IgD-negative memory B cell (primary cell): ENCODE results near the gene LMO7. TPM values are rescaled to one million over a fixed set of nuclear protein-coding genes. Genes with fewer than 3 reads are reported as not detected.

Experiments
- H3K27ac Mint-ChIP-seq, 3 donors: one replicate each; pipeline ENCODE4 v1.8.0; 2020 to 2022; ENCODE audit warnings: mild to moderate bottlenecking in 3 of 3, mixed read lengths in 3 of 3, moderate library complexity in 1 of 3
- H3K27me3 Mint-ChIP-seq: one replicate; pipeline ENCODE4 v1.8.0; 2021; ENCODE audit warnings: mixed read lengths
- H3K36me3 Mint-ChIP-seq: one replicate; pipeline ENCODE4 v1.8.0; 2020; ENCODE audit warnings: mild to moderate bottlenecking, mixed read lengths
- H3K4me1 Mint-ChIP-seq, 3 donors: one replicate each; pipeline ENCODE4 v1.8.0; 2020 to 2022; ENCODE audit warnings: mixed read lengths in 3 of 3, mild to moderate bottlenecking in 1 of 3
- H3K4me3 Mint-ChIP-seq, 4 donors: one replicate each; pipeline ENCODE4 v1.8.0; 2020 to 2022; ENCODE audit warnings: mild to moderate bottlenecking in 4 of 4, mixed read lengths in 4 of 4, moderate library complexity in 3 of 4
- H3K9me3 Mint-ChIP-seq, 3 donors: one replicate each; pipeline ENCODE4 v1.8.0; 2020 to 2021; ENCODE audit warnings: mixed read lengths in 3 of 3, mild to moderate bottlenecking in 1 of 3
- polyA plus RNA-seq: library from polyadenylated mRNA; unstranded; fragments of 300-500 nt; fragmentation: Illumina TruSeq; gene quantifications from one replicate; pipeline ENCODE4 v1.2.3, GENCODE V29; 2021

Gene LMO7
- polyA plus RNA-seq: 6.6 TPM

DNA sequence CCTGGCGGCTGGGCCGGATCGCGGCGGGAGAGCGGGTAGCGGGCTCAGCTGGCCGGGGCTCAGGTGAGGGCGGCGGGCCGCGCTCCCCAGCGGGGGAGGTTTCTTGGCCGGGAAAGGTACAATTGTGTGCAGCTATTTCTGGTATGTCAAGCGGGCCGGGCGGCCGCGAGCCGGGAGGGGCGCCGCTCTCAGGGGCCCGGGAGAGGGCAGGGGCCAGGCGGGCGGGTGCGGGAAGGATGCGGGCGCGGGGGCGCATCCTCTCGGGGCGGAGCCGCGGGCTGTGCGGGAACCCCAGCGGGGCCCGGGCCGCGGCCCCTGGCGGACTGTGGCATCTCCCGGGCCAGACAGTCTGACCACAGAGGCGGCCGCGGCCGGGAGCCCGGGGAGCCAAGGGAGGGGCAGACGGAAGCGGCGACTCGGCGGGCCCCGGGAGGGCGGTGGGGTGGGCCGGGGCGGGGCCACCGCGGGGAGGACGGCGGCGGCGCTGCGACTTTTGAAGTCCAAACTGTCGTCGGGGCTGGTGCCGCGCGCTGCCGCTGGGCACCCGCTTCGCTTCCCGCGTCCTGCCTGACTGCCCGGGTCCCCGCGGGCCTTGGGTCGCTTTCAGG is at the start of gene LMO7:
Gene LMO7, plus strand, starts transcription at position 503 of the 608 bp plus-strand sequence. CDS start 328 bp downstream, outside the sequence.
- peaks cover 2% of the 10 kb centered on the region for H3K36me3 Mint-ChIP-seq
- no peak within 1 kb of the TSS for H3K27ac Mint-ChIP-seq
- peaks cover 0 to 1% (median 0%) of the 10 kb centered on the region in 3 donors for H3K9me3 Mint-ChIP-seq
- peaks cover 4% of the 10 kb centered on the region for H3K27me3 Mint-ChIP-seq
- peaks cover 6 to 23% (median 13%) of the 10 kb centered on the region in 3 donors for H3K4me1 Mint-ChIP-seq
- peak within 1 kb of the TSS; percentile 86 to 95 (median 92) for H3K4me3 Mint-ChIP-seq

DNA sequence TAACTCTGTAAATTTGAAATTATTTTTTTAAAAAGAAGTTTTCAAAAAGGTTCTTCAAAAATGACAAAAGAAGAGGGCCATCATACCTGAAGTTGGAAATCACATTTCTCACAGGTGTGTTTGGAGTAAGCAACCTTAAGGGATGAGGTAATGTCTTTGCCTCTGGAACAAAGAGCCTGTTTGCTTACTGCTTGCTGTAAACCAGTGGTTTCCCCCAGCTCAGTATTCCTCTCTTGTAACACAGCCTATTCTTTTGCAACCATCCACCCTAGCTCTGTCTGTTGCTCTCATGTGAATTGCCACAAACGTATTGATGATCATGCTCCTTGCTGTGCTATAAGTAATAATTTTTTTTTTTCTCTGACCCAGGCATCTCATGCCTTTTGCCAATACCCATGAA is 48.5 kb upstream of the LMO7 start:
- H3K4me3 Mint-ChIP-seq: no peak overlapping the region
- H3K27ac Mint-ChIP-seq: peak overlapping the region in 1 of 3 donors; percentile 78
- H3K27me3 Mint-ChIP-seq: no peaks in the 10 kb centered on the region
- H3K9me3 Mint-ChIP-seq: peaks cover 3 to 13% (median 5%) of the 10 kb centered on the region in 3 donors
- H3K36me3 Mint-ChIP-seq: peaks cover 24% of the 10 kb centered on the region
- H3K4me1 Mint-ChIP-seq: peaks cover 0 to 6% (median 0%) of the 10 kb centered on the region in 3 donors

DNA sequence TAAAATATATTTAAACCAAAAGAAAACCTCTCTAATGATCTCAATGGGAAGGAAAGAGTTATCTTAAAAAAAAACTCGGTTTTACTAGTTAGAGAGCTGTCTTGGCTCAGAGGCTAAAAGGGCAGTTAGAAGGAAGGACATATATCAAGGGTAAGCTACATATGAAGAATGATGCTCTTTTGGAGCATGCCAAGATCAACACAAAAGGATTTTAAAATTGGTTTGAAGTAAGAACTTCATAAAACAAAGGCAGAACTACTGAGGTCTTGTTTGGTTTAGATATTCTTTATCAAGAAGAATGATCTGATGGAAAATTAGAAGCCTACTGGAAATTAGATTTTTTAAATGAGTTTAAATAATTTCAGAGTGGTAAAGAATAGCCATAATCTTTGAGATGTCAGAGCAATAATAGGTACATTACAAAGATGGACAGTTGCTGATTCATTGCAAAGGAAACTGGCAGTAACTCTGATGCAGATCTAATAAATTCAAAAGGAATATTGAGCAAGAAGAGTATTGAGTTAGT is 39.4 kb upstream of the LMO7 start:
- Mint-ChIP-seq H3K36me3 (peaks cover 19% of the 10 kb centered on the region), H3K9me3 (no peaks in the 10 kb centered on the region), H3K4me3 (no peak overlapping the region), H3K4me1 (no peaks in the 10 kb centered on the region), H3K27me3 (no peaks in the 10 kb centered on the region), H3K27ac (peak overlapping the region in 1 of 3 donors; percentile 81)

DNA sequence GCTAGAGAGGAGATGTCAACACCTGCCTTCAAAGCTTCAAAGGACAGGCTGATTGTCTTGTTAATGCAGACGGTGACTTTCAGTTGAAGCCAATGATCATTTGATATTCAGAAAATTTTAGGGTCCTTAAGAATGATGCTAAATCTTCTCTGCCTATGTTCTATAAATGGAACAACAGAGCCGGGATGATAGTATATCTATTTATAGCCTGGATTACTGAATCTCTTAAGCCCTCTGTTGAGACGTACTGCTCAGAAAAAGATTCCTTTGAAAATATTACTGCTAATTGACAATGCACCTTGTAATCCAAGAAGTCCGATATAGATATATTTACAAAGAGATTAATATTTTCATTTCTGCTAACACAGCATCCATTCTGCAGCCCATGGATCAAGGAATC is 35.8 kb upstream of the LMO7 start:
- Mint-ChIP-seq H3K36me3 (peaks cover 19% of the 10 kb centered on the region), H3K27ac (no peak overlapping the region), H3K4me3 (no peak overlapping the region), H3K9me3 (no peaks in the 10 kb centered on the region), H3K4me1 (no peaks in the 10 kb centered on the region), H3K27me3 (no peaks in the 10 kb centered on the region)

DNA sequence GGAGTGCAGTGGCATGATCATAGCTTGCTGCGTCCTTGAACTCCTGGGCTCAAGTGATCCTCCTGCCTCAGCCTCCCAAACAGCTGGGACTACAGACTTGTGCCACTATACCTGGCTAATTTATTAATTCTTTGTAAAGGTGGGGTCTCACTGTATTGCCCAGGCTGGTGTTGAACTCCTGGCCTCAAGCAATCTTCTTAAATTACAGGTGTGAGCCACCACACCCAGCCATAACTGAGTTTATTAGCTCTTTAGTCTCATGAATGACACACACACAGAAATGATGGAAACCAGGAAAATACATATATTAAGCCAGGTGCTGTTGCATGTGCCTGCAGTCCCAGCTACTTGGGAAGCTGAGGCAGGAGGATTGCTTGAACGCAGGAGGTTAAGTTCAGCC is 33.1 kb upstream of the LMO7 start:
- Mint-ChIP-seq H3K4me1 (no peaks in the 10 kb centered on the region), H3K27me3 (no peaks in the 10 kb centered on the region), H3K27ac (no peak overlapping the region), H3K4me3 (no peak overlapping the region), H3K36me3 (peaks cover 10% of the 10 kb centered on the region), H3K9me3 (no peaks in the 10 kb centered on the region)

DNA sequence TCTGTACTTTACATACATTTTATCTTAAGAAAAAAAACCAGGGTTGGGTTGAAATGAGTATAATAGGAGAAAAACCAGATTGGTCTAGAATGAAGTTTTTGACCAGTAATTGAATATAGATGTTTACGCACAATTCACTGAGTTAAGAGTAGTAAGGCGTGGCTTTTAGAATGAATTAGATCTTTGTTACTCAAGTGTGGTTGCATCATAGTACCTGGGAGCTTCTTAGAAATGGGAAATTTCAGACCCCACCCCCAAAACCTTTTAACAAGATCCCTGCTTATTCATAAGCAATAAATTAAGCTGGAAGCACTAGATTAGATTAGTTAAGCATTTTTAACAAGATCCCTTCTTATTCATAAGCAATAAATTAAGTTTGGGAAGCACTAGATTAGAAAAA is 28.7 kb upstream of the LMO7 start:
- Mint-ChIP-seq H3K9me3 (no peaks in the 10 kb centered on the region), H3K4me3 (no peak overlapping the region), H3K4me1 (no peaks in the 10 kb centered on the region), H3K27ac (no peak overlapping the region), H3K36me3 (no peaks in the 10 kb centered on the region), H3K27me3 (no peaks in the 10 kb centered on the region)

DNA sequence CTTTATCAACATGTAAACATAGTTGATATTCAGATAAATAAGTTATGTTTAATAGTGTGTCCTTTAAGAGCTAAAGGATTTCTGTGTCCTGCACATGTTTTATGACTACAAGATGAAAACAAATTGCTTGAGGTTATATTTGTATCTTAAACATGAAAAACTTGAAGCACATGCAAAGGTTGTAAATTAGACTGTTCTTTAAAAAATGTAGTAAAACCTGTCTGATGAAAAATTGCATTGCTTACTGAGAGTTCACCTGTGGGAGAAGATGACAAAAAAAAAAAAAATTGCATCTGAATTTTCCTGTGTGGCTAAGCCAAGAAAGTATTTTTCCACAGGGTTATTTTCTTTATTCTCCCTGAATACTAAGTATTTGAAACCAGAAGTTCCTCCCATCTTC is 25.7 kb upstream of the LMO7 start:
- Mint-ChIP-seq H3K4me3 (no peak overlapping the region), H3K27me3 (no peaks in the 10 kb centered on the region), H3K9me3 (no peaks in the 10 kb centered on the region), H3K27ac (no peak overlapping the region), H3K36me3 (peaks cover 5% of the 10 kb centered on the region), H3K4me1 (no peaks in the 10 kb centered on the region)

DNA sequence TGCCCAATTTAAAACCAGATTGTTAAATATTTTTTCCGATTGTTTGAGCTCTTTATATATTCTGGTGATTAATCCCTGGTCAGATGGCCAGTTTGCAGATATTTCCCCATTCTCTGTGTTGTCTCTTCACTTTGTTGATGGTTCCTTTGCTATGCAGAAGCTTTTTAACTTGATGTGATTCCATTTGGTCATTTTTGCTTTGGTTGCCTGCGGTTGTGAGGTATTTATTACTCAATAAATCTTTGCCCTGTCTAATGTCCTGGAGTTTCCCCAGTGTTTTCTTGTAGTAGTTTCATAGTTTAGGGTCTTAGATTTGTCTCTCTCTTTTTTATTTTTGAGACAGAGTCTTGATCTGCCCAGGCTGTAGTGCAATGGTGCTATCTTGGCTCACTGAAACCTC is 23.8 kb upstream of the LMO7 start:
- Mint-ChIP-seq H3K27me3 (no peaks in the 10 kb centered on the region), H3K4me1 (no peaks in the 10 kb centered on the region), H3K27ac (no peak overlapping the region), H3K9me3 (no peaks in the 10 kb centered on the region), H3K36me3 (peaks cover 9% of the 10 kb centered on the region), H3K4me3 (no peak overlapping the region)

DNA sequence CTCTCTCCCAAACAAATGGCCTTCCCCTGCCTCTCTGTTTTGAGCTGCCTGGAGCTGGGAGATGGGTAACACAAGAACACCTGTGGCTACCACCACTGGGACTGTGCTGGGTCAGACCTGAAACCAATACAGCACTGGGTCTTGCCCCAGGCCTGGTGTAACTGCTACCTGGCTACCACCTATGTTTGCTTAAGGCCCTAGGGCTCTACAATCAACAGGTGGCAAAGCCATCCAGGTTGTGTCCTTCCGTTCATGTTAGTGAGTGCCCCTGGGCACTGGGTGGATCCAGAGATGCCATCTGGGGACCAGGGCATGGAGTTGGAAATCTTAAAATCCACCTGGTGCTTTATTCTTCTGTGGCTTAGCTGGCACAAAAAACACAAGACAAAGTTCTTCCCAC is 18.9 kb upstream of the LMO7 start:
- Mint-ChIP-seq H3K27me3 (no peaks in the 10 kb centered on the region), H3K4me3 (no peak overlapping the region), H3K4me1 (no peaks in the 10 kb centered on the region), H3K36me3 (peaks cover 9% of the 10 kb centered on the region), H3K27ac (no peak overlapping the region), H3K9me3 (peaks cover 0 to 2% (median 0%) of the 10 kb centered on the region in 3 donors)

DNA sequence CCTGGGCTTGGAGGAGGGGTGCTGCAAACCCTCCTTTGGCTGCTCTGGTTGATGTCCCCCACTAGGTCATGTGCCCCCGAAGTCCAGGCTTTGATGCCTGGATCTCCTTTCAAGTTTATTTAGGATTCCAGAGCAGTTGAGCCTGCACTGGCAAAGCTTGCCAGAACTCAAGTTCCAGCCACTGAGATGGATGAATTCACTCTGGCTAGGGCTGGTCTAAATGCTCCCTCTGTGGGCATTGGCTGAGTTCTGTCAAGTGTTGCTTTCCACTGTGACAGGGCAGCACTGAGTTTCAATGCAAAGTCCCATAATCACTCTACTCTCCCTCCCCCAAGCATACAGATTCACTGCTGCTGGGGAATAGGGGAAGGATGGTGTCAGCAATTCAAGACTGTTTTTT is 17.8 kb upstream of the LMO7 start:
- peaks cover 6% of the 10 kb centered on the region for H3K36me3 Mint-ChIP-seq
- no peaks in the 10 kb centered on the region for H3K4me1 Mint-ChIP-seq
- H3K9me3 Mint-ChIP-seq: peaks cover 0 to 2% (median 0%) of the 10 kb centered on the region in 3 donors
- no peak overlapping the region for H3K4me3 Mint-ChIP-seq
- no peak overlapping the region for H3K27ac Mint-ChIP-seq
- H3K27me3 Mint-ChIP-seq: no peaks in the 10 kb centered on the region

DNA sequence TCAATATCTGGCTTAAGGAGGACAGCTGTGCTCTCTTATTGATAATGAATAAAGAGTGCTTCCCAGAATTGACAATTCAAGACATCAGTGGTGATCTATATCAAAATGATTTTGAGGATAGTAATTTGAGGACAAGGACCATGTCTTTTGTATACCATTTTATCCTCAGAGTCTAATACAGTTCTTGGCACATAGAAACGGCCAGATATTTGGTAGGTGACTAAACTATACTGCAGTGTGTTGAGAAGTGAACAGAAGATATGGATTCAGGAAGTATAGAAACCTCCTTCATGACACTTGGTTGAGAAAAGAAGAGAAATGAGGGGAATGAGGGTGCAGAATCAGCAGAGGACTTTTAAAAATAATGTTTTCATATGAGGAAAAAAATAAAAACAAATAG is 16.1 kb upstream of the LMO7 start:
- H3K4me1 Mint-ChIP-seq: no peaks in the 10 kb centered on the region
- H3K36me3 Mint-ChIP-seq: peaks cover 6% of the 10 kb centered on the region
- no peak overlapping the region for H3K27ac Mint-ChIP-seq
- H3K9me3 Mint-ChIP-seq: peaks cover 0 to 2% (median 0%) of the 10 kb centered on the region in 3 donors
- H3K4me3 Mint-ChIP-seq: no peak overlapping the region
- no peaks in the 10 kb centered on the region for H3K27me3 Mint-ChIP-seq

DNA sequence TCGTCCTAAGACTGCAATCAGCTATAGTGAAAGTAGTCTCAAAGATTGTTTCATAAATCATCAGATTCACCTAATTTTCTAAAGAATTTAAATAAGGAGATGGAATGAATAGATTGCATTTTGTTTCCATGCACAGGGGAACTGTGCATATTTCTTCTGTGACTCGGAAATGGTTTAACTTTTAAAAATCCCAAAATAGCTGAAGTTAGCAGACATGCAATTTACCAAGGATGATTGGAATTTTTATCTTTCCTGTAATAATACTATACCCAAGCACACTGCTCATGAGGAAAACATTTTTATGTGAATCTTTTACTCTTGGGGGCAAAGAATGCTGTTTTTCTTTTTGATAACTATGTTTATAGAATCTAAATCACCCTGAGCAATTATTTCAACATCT is 15.0 kb upstream of the LMO7 start:
- Mint-ChIP-seq H3K9me3 (peaks cover 0 to 2% (median 2%) of the 10 kb centered on the region in 3 donors), H3K36me3 (peaks cover 7% of the 10 kb centered on the region), H3K4me1 (no peaks in the 10 kb centered on the region), H3K4me3 (no peak overlapping the region), H3K27ac (no peak overlapping the region), H3K27me3 (no peaks in the 10 kb centered on the region)

DNA sequence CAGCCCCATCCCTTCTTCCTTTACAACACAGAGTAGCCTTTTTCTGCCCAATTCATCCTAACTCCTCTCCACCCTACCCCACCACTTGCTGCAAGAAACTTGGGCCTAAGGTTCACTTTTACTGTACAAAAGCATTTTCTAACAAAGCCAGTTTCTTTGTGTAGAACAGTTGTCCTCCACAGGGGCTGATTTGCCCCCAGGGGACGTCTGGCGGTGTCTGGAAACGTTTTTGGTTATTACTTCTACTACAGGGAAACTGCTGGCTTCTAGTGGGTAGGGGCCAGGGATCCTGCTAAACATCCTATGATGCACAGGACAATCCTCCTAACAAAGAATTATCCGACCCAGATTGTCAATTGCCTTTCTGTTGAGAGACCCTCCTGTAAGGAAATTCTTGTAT is 7.3 kb upstream of the LMO7 start:
- peaks cover 7% of the 10 kb centered on the region for H3K36me3 Mint-ChIP-seq
- no peak overlapping the region for H3K4me3 Mint-ChIP-seq
- no peak overlapping the region for H3K27ac Mint-ChIP-seq

DNA sequence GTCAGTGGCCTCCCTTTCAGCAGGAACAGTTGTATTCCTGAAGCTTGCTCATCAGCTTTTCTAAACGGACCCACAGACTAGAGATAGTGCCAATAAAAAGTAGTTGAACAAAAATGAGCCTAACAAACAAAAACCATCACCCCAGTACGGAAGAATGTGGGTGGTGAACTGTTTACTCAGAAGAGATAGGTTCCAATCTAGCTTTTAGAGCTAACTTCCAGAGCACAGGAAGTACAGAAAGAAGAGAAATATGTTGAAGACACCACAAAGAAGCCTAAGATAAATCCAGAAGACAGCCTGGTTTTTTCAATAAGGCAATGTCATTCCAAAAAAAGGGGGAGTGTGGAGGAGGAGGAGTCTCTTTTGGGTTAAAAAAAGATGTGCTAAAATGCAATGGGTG is 2.8 kb upstream of the LMO7 start:
- H3K4me3 Mint-ChIP-seq: peak overlapping the region in 3 of 4 donors; percentile 1 to 92 (median 79)

More for the DNA sequence above, 7.3 kb upstream of the LMO7 start:
- Mint-ChIP-seq H3K4me1 (peaks cover 0 to 5% (median 3%) of the 10 kb centered on the region in 3 donors), H3K9me3 (peaks cover 0 to 2% (median 0%) of the 10 kb centered on the region in 3 donors), H3K27me3 (no peaks in the 10 kb centered on the region)

DNA sequence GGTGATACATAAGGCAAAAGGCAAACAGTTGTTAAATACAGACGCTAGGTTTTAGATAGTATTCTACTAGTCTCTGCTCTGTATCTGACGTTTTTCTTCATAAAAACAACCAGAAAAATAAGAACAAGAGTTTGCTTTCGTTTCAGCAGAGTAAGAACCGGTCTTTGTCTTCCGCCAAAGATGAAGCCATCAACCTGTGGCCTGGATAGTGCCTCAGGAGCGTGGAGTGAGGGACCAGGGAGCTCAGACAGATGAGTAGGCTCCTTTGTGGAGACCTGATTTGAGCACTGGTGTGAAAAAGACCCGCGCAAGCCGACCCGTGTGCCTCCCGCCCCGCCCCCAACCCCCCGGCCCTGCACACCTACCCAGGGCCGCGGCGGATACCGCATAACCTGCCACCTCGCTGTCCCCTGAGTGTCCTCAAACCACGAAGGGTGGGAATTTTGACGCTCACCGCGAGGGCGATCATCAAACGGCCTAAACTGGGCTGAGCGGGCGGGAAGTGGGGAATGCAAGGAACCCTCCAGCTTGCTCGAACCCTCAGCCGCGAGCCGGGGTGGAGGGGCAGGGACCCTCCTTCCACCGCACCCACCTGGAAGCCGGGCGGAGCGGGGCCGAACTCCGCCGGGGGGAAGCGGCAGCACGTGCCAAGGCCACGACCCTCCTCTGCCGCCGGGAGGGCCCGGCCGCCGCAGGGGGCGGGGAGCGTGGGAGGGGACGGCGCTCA is 866 bp upstream of the LMO7 start:
- peak overlapping the region; percentile 83 to 90 (median 86) for H3K4me3 Mint-ChIP-seq
- peaks cover 4% of the 10 kb centered on the region for H3K27me3 Mint-ChIP-seq
- H3K4me1 Mint-ChIP-seq: peaks cover 6 to 23% (median 13%) of the 10 kb centered on the region in 3 donors
- no peak overlapping the region for H3K27ac Mint-ChIP-seq
- H3K36me3 Mint-ChIP-seq: peaks cover 2% of the 10 kb centered on the region
- peaks cover 0 to 1% (median 0%) of the 10 kb centered on the region in 3 donors for H3K9me3 Mint-ChIP-seq

More for the DNA sequence above, 2.8 kb upstream of the LMO7 start:
- H3K27ac Mint-ChIP-seq: peak overlapping the region in 1 of 3 donors; percentile 50
- peaks cover 2% of the 10 kb centered on the region for H3K36me3 Mint-ChIP-seq
- H3K27me3 Mint-ChIP-seq: peaks cover 4% of the 10 kb centered on the region
- peaks cover 6 to 17% (median 11%) of the 10 kb centered on the region in 3 donors for H3K4me1 Mint-ChIP-seq
- peaks cover 0 to 1% (median 0%) of the 10 kb centered on the region in 3 donors for H3K9me3 Mint-ChIP-seq
